Psoas muscle (tissue), 8 donors: ENCODE data around the gene SOAT1. TPM values are rescaled to one million over a fixed set of nuclear protein-coding genes. Genes with fewer than 3 reads are reported as not detected.
A peak's percentile ranks its signal among the peaks of the same experiment; 100 is the strongest.
"Not testable (repeated sequence)": the region's sequence is repeated elsewhere in the genome, so short reads cannot be mapped to it uniquely, and the experiment has no call there.

ENCODE experiments used
- ATAC-seq, 4 donors: fragments of 200-7000 bp; cut with Tn5 transposase; one replicate each; pipeline ENCODE4 v1.9.1; 2020; ENCODE audit warnings: moderate library complexity in 3 of 4, mild to moderate bottlenecking in 2 of 4
- DNase-seq, 2 donors: peaks; one replicate each; pipeline ENCODE4 v3.0.0-alpha.2; 2020
- H3K27ac ChIP-seq: fragments of 200-600 bp; one replicate; pipeline ENCODE4 v1.8.0; 2022
- H3K27me3 ChIP-seq, 3 donors: fragments of 200-600 bp in 1 of 3; one replicate each; pipeline versions ENCODE4 v1.6.1 to v1.8.0; 2013 to 2022; ENCODE audit warnings: low read length in 2 of 3, mild to moderate bottlenecking in 2 of 3, moderate library complexity in 1 of 3; ENCODE audit not compliant: insufficient read depth in 3 of 3
- H3K36me3 ChIP-seq, 2 donors: fragments of 200-600 bp in 1 of 2; one replicate each; pipeline versions ENCODE4 v1.6.1 to v1.8.0; 2013 to 2022; ENCODE audit warnings: low read depth in 1 of 2, mild to moderate bottlenecking in 1 of 2, moderate library complexity in 1 of 2; ENCODE audit not compliant: insufficient read depth in 1 of 2
- H3K4me1 ChIP-seq: fragments of 200-600 bp; one replicate; pipeline ENCODE4 v1.8.0; 2022
- H3K4me3 ChIP-seq: fragments of 200-600 bp; one replicate; pipeline ENCODE4 v1.8.0; 2022; ENCODE audit warnings: mild to moderate bottlenecking
- H3K9me3 ChIP-seq: fragments of 200-600 bp; one replicate; pipeline ENCODE4 v1.8.0; 2022
- CTCF ChIP-seq: fragments of 200-600 bp; IDR thresholded peaks from one replicate; pipeline ENCODE4 v1.8.0; 2022; ENCODE audit warnings: antibody characterized with exemption
- WGBS, 3 donors: extraction: QIAGEN DNeasy Blood & Tissue Kit; methylation state at CpG; one replicate each; pipeline versions ENCODE4 v1.1.6 to v1.1.7; 2013; 5-methylcytosine and 5-hydroxymethylcytosine counted together
- intact Hi-C, 2 donors: fragments of 100-400 bp; cut with DNase I; formaldehyde crosslinking; loops; one replicate each; pipeline versions ENCODE4 v1.11.0 to v1.14.2; 2022
- long read RNA-seq, 2 donors: library from polyadenylated mRNA; unstranded; transcript quantifications; one replicate each; pipeline ENCODE4 v2.0.0, GENCODE V29; 2021
- polyA plus RNA-seq, 3 donors: library from polyadenylated mRNA; stranded (reverse); fragments of 200-250 nt; gene quantifications; one replicate each; pipeline ENCODE4 v1.2.3, GENCODE V29; 2013
- total RNA-seq, 4 donors: library from RNA; stranded (reverse); fragmentation: NEBNext Ultra II Directional in 2 of 4; extraction: Animal tissue kit (Norgen Biotek cat#: 25700) in 2 of 4; gene quantifications; one replicate each; pipeline versions ENCODE4 v1.2.1 to v1.2.4, GENCODE V29; 2021 to 2023
- donor health status: healthy with polysubstance abuse.
- donor health status: DM: no; HTN: no; CAD: no; lungs with moderate emphysema.
- donor health status: Bipolar disorder and iron deficiency.
- donor health status: healthy.
- donor health status: DM: yes; HTN: yes; CAD: no.
- donor health status: DM: no; HTN: no; CAD: no.
- donor health status: DM: no; HTN: no; CAD: no.
- donor health status: DM: yes; HTN: yes; CAD: no.

Gene SOAT1
- 10 to 100 TPM in 2 of 4 donors, 1 to 10 TPM in 2; 7.6 to 21.0 (median 11.1) TPM for total RNA-seq
- 1 to 10 TPM; 2.9 to 6.6 (median 6.2) TPM for polyA plus RNA-seq
- long read RNA-seq, donor 1, full-length matches to known transcripts, result 4 of 4 reads
- long read RNA-seq, donor 1, partial matches to known transcripts, result 0 of 4 reads
- long read RNA-seq, donor 1, other reads (novel, unspliced or antisense), result 0 of 4 reads
- long read RNA-seq, donor 2, full-length matches to known transcripts, result 11 of 18 reads
- long read RNA-seq, donor 2, partial matches to known transcripts, result 7 of 18 reads
- long read RNA-seq, donor 2, other reads (novel, unspliced or antisense), result 0 of 18 reads

GRCh38 chr1:179293340-179294327 is at the start of gene SOAT1:
SOAT1 (plus strand) TSS chr1:179293797; CDS start chr1:179302685, 8,888 bp downstream.
- DNase-seq (peak; percentile 97 to 98), ATAC-seq (peak; percentile 98 to 99 (median 99))
- H3K36me3 ChIP-seq, result no peaks in the 10 kb centered on the region
- H3K27ac ChIP-seq, result peak within 1 kb of the TSS; percentile 82
- peak within 1 kb of the TSS; percentile 87 for H3K4me3 ChIP-seq
- H3K27me3 ChIP-seq, result no peaks in the 10 kb centered on the region
- H3K4me1 ChIP-seq, result peaks cover 9% of the 10 kb centered on the region
- 0 to 1% (median 0%) methylated on average over 64 to 71 of the region's 71 CpGs for WGBS, 3 donors
- H3K9me3 ChIP-seq, result no peaks in the 10 kb centered on the region
- intact Hi-C loops, result loop anchor here in 1 of 2 donors (5.0 to 10.0 kb wide), 3 partner anchors 74 to 216 kb away; partner anchors contain the start of gene AXDND1
- TF ChIP-seq CTCF, result no peak

DNA sequence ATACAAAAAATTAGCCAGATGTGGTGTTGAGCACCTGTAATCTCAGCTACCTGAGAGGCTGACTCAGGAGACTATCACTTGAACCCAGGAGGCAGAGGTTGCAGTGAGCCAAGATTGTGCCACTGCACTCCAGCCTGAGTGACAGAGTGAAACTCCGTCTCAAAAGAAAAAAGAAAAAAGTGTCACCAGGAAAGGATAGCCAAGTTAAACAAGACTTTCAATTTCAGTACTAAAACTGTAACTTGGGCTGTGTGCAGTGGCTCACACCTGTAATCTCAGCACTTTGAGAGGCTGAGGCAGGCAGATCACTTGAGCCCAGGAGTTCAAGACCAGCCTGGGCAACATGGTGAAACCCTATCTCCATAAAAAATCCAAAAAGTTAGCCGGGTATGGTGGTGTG is 48.2 kb upstream of the SOAT1 start:
- H3K36me3 ChIP-seq, ATAC-seq, H3K4me1 ChIP-seq, H3K27ac ChIP-seq, H3K9me3 ChIP-seq, intact Hi-C loops, DNase-seq, H3K27me3 ChIP-seq, H3K4me3 ChIP-seq: not testable (repeated sequence)
- whole genome bisulfite sequencing, 3 donors, result 52 to 77% (median 66%) methylated on average over 2 of the region's 2 CpGs

GRCh38 chr1:179247923-179248322 is 45.7 kb upstream of the SOAT1 start:
- H3K27me3 ChIP-seq, result no peaks in the 10 kb centered on the region
- H3K36me3 ChIP-seq, result no peaks in the 10 kb centered on the region
- no peaks in the 10 kb centered on the region for H3K4me1 ChIP-seq
- no peak for DNase-seq
- no peak overlapping the region for H3K27ac ChIP-seq
- intact Hi-C loops, result no loop called here
- ATAC-seq, result no peak
- 80 to 92% (median 83%) methylated on average over 9 of the region's 9 CpGs for WGBS, 3 donors
- H3K9me3 ChIP-seq, result no peaks in the 10 kb centered on the region
- H3K4me3 ChIP-seq, result no peak overlapping the region
- no peak for TF ChIP-seq CTCF

GRCh38 chr1:179251675-179252074 is 41.9 kb upstream of the SOAT1 start:
- WGBS, 3 donors, result 0 to 62% (median 38%) methylated on average over 1 of the region's 1 CpG
- peak; percentile 27 for TF ChIP-seq CTCF
- ATAC-seq, result peak in 2 of 4 donors; percentile 59 to 70

GRCh38 chr1:179252606-179253005 is 41.0 kb upstream of the SOAT1 start:
- 85 to 96% (median 86%) methylated on average over 4 of the region's 4 CpGs for WGBS, 3 donors
- Histone ChIP-seq H3K4me1 (no peaks in the 10 kb centered on the region), H3K4me3 (no peak overlapping the region), H3K36me3 (no peaks in the 10 kb centered on the region), H3K27me3 (no peaks in the 10 kb centered on the region), H3K27ac (no peak overlapping the region), H3K9me3 (no peaks in the 10 kb centered on the region)
- ATAC-seq (no peak), DNase-seq (no peak)
- no peak for TF ChIP-seq CTCF
- intact Hi-C loops, result loop anchor here (5.0 kb wide), 1 partner anchor 120 kb away; no protein-coding TSS in a partner anchor

More at GRCh38 chr1:179251675-179252074, 41.9 kb upstream of the SOAT1 start:
- no peak for DNase-seq
- Histone ChIP-seq H3K9me3 (no peaks in the 10 kb centered on the region), H3K27me3 (no peaks in the 10 kb centered on the region), H3K4me3 (no peak overlapping the region), H3K27ac (no peak overlapping the region), H3K4me1 (no peaks in the 10 kb centered on the region), H3K36me3 (no peaks in the 10 kb centered on the region)
- intact Hi-C loops, result loop anchor here (5.0 kb wide), 1 partner anchor 121 kb away; no protein-coding TSS in a partner anchor
